Heart left ventricle (tissue), 13 donors: Measurements from ENCODE around the gene FRMPD4.

Source experiments
- CTCF ChIP-seq, 12 donors: fragments of 200-600 bp; sonication (generic) in 4 of 12; IDR thresholded peaks; one replicate each; pipeline versions ENCODE4 v1.5.0 to v1.8.0; 2018 to 2022; ENCODE audit warnings: antibody characterized with exemption in 12 of 12, mild to moderate bottlenecking in 5 of 12
- POLR2A ChIP-seq, 2 donors: fragments of 450-650 bp; IDR thresholded peaks; one replicate each; pipeline ENCODE4 v1.6.1; 2017; ENCODE audit warnings: antibody characterized with exemption in 2 of 2, mild to moderate bottlenecking in 2 of 2, moderate library complexity in 2 of 2
- donor health status: ischemic (EF 13 %, LVEDD 7.1; RV severe dilation, severe dysfunction).
- donor health status: DM: no; HTN: yes; CAD: no.
- donor health status: DM: no; HTN: no; CAD: no.
- donor health status: ischemic (EF 25% LVEDD 6.9; RV normal size, moderate dysfunction).
- donor health status: ischemic (EF 25% LVEDD 5.7; RV mildly dilated, moderate dysfunction).
- donor health status: ischemic (EF 35%, LVEDD 5.7; RV mildly dilated, moderate dysfunction).
- donor health status: nonischemic (EF 11% LVEDD 7.7; RV severe dilation, severe dysfunction).
- donor health status: DM: yes; HTN: yes; CAD: no.
- donor health status: PGD.
- donor health status: ischemic (EF 29% LVEDD 5.4; RV normal size, mild dysfunction).
- donor health status: nonischemic (EF 23%, LVEDD 6.1; RV moderate dilation, normal function).

DNA sequence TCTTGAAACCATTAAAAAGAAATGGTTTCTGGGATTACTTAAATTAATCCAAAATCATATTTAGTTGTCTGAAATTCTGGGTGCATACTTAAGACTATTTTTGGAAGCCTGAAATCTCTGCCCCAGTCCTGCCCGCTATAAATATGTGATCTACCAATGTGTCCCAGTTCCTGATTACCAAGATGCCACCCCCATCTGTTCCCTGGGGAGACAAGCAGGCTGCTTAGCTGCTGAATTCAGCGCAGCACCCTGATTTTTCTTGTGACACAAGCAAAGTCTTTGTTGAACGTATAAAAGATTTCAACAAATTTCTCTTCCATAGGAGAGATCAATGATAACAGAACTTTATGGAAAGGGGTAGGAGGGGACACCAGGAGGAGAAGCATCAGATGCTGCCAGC, 552.4 kb downstream of the FRMPD4 start:
- TF ChIP-seq CTCF (IDR thresholded peaks at IDR 0.05) (no peak), POLR2A (IDR thresholded peaks at IDR 0.05) (no peak)
